ENCODE results near the gene KLHL13.

- no peak for TF ChIP-seq EZH2 (IDR thresholded peaks at IDR 0.05; ENCODE audit: low read depth)
- no peak for TF ChIP-seq CTCF (conservative IDR thresholded peaks at IDR 0.05)
Observed at GRCh38 chrX:117972711-117973109, 143.9 kb downstream of the KLHL13 start.
